Mesendoderm (in vitro differentiated cells): ENCODE results near the gene NMRAL1.

Experiments
- DNase-seq: peaks from one replicate; pipeline ENCODE4 v3.0.0; 2013
- H2AK5ac ChIP-seq: 2 replicates; pipeline ENCODE4 v1.6.1; 2013; ENCODE audit warnings: low read length, inconsistent platforms
- H2BK120ac ChIP-seq: 2 replicates; pipeline ENCODE4 v1.6.1; 2013; ENCODE audit warnings: low read depth, mild to moderate bottlenecking, low read length, moderate library complexity, mixed read lengths
- H2BK15ac ChIP-seq: replicated peaks from 2 replicates; pipeline ENCODE4 v1.6.1; 2013; ENCODE audit warnings: low read depth, mild to moderate bottlenecking, moderate library complexity
- H2BK5ac ChIP-seq: 2 replicates; pipeline ENCODE4 v1.6.1; 2013; ENCODE audit warnings: low read length, inconsistent platforms
- H3K18ac ChIP-seq: 2 replicates; pipeline ENCODE4 v1.6.1; 2013; ENCODE audit warnings: mild to moderate bottlenecking, low read length, mixed read lengths
- H3K23ac ChIP-seq: one replicate; pipeline ENCODE4 v1.6.1; 2013; ENCODE audit warnings: low read length
- H3K27ac ChIP-seq: 2 replicates; pipeline ENCODE4 v1.5.1; 2013; ENCODE audit warnings: low read depth, mild to moderate bottlenecking, inconsistent platforms, low read length, moderate library complexity
- H3K27me3 ChIP-seq: 2 replicates; pipeline ENCODE4 v1.6.1; 2013; ENCODE audit warnings: low read length, control low read depth, mild to moderate bottlenecking, inconsistent platforms; ENCODE audit not compliant: insufficient read depth, poor library complexity
- H3K36me3 ChIP-seq: 2 replicates; pipeline ENCODE4 v1.6.1; 2013; ENCODE audit warnings: low read length, inconsistent platforms; ENCODE audit not compliant: control insufficient read depth, insufficient read depth
- H3K4ac ChIP-seq: one replicate; pipeline ENCODE4 v1.6.1; 2013; ENCODE audit warnings: low read depth, mild to moderate bottlenecking, low read length, moderate library complexity
- H3K4me1 ChIP-seq: 2 replicates; pipeline ENCODE4 v1.6.1; 2013; ENCODE audit warnings: low read depth, low read length, inconsistent platforms; ENCODE audit not compliant: control insufficient read depth
- H3K4me2 ChIP-seq: 2 replicates; pipeline ENCODE4 v1.6.1; 2013; ENCODE audit warnings: low read length
- H3K4me3 ChIP-seq: 2 replicates; pipeline ENCODE4 v1.5.1; 2013; ENCODE audit warnings: mild to moderate bottlenecking, low read length
- H3K56ac ChIP-seq: one replicate; pipeline ENCODE4 v1.6.1; 2013; ENCODE audit warnings: low read length
- H3K79me1 ChIP-seq: 2 replicates; pipeline ENCODE4 v1.6.1; 2013; ENCODE audit warnings: low read length, inconsistent platforms
- H3K79me2 ChIP-seq: 2 replicates; pipeline ENCODE4 v1.6.1; 2013; ENCODE audit warnings: mild to moderate bottlenecking, low read length; ENCODE audit not compliant: control insufficient read depth, insufficient read depth
- H3K9ac ChIP-seq: 2 replicates; pipeline ENCODE4 v1.6.1; 2013; ENCODE audit warnings: low read length, inconsistent platforms
- H4K5ac ChIP-seq: one replicate; pipeline ENCODE4 v1.6.1; 2013; ENCODE audit warnings: low read length
- H4K8ac ChIP-seq: one replicate; pipeline ENCODE4 v1.6.1; 2013; ENCODE audit warnings: low read depth, mild to moderate bottlenecking, control low read depth, low read length, moderate library complexity
- WGBS: extraction: QIAGEN DNeasy Blood & Tissue Kit; methylation state at CpG from one replicate; pipeline ENCODE4 v1.1.7; 2013; ENCODE audit warnings: low lambda C conversion rate, missing lambda C conversion rate; ENCODE audit not compliant: insufficient coverage; ENCODE audit errors: extremely low coverage; 5-methylcytosine and 5-hydroxymethylcytosine counted together

NMRAL1 gene

GRCh38 chr16:4431023-4431422, 43.4 kb downstream of the NMRAL1 start:
- no peak for DNase-seq
- no peak overlapping the region for H3K4ac ChIP-seq
- no peak overlapping the region for H3K18ac ChIP-seq
- no peak overlapping the region for H3K56ac ChIP-seq
- H3K79me1 ChIP-seq, result peaks cover 15% of the 10 kb centered on the region
- H4K8ac ChIP-seq, result no peak overlapping the region
- H2AK5ac ChIP-seq, result no peak overlapping the region
- no peaks in the 10 kb centered on the region for H3K4me1 ChIP-seq
- H2BK120ac ChIP-seq, result no peak overlapping the region
- no peak overlapping the region for H2BK15ac ChIP-seq
- WGBS, result no CpG with 5 or more reads among the region's 9 CpGs
- H3K9ac ChIP-seq, result no peak overlapping the region
- H3K23ac ChIP-seq, result no peak overlapping the region
- no peak overlapping the region for H4K5ac ChIP-seq
- no peak overlapping the region for H3K27ac ChIP-seq
- H3K79me2 ChIP-seq, result peaks cover 22% of the 10 kb centered on the region
- H3K4me3 ChIP-seq, result no peak overlapping the region
- H3K4me2 ChIP-seq, result no peak overlapping the region
- H3K27me3 ChIP-seq, result no peaks in the 10 kb centered on the region
- peaks cover 2% of the 10 kb centered on the region for H3K36me3 ChIP-seq
- no peak overlapping the region for H2BK5ac ChIP-seq

DNA sequence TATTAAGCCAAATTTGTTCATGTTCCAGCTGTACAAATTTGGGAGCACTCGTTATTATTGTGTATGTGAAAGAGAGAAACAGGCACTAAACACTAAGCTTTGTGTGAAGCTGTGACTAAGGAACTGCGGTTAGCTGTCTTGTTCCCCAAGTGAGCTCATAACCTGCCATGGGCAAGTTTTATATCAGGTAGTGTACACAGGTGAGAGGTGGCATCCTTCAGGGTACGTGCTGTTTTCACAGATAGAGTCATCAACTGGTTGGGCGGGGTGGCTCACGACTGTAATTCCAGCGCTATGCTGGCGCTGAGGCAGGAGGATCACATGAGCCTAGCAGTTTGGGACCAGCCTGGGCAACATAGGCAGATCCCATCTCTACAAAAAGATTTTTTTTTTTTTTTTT, 45.9 kb downstream of the NMRAL1 start:
- no peak overlapping the region for H3K23ac ChIP-seq
- no peak overlapping the region for H2BK5ac ChIP-seq
- H3K27ac ChIP-seq, result no peak overlapping the region
- no peak overlapping the region for H3K56ac ChIP-seq
- H3K4me3 ChIP-seq, result no peak overlapping the region
- H4K5ac ChIP-seq, result no peak overlapping the region
- H2BK15ac ChIP-seq, result no peak overlapping the region
- no peak overlapping the region for H3K9ac ChIP-seq
- H3K18ac ChIP-seq, result no peak overlapping the region
- H3K27me3 ChIP-seq, result no peaks in the 10 kb centered on the region
- H3K79me2 ChIP-seq, result peaks cover 25% of the 10 kb centered on the region
- H2AK5ac ChIP-seq, result no peak overlapping the region
- no peak overlapping the region for H3K4me2 ChIP-seq
- H3K4ac ChIP-seq, result no peak overlapping the region
- no peak for DNase-seq
- H4K8ac ChIP-seq, result no peak overlapping the region
- peaks cover 17% of the 10 kb centered on the region for H3K79me1 ChIP-seq
- H3K36me3 ChIP-seq, result no peaks in the 10 kb centered on the region
- no peak overlapping the region for H2BK120ac ChIP-seq
- peaks cover 3% of the 10 kb centered on the region for H3K4me1 ChIP-seq
- WGBS, result no CpG with 5 or more reads among the region's 7 CpGs

- Histone ChIP-seq H3K4me1 (peaks cover 3% of the 10 kb centered on the region), H2BK5ac (no peak overlapping the region), H4K8ac (no peak overlapping the region), H4K5ac (no peak overlapping the region), H3K9ac (peak overlapping the region; percentile 85), H3K4ac (no peak overlapping the region), H3K36me3 (no peaks in the 10 kb centered on the region), H3K4me2 (peak overlapping the region; percentile 93), H3K27me3 (no peaks in the 10 kb centered on the region), H2BK15ac (no peak overlapping the region), H3K4me3 (peak overlapping the region; percentile 71), H3K18ac (no peak overlapping the region), H3K79me2 (peaks cover 25% of the 10 kb centered on the region), H3K23ac (no peak overlapping the region), H3K27ac (no peak overlapping the region), H2AK5ac (no peak overlapping the region), H3K56ac (peak overlapping the region; percentile 99), H2BK120ac (no peak overlapping the region), H3K79me1 (peaks cover 17% of the 10 kb centered on the region)
- DNase-seq, result no peak
- WGBS, result no CpG with 5 or more reads among the region's 12 CpGs
Observed at GRCh38 chr16:4426722-4427372, 47.6 kb downstream of the NMRAL1 start.

DNA sequence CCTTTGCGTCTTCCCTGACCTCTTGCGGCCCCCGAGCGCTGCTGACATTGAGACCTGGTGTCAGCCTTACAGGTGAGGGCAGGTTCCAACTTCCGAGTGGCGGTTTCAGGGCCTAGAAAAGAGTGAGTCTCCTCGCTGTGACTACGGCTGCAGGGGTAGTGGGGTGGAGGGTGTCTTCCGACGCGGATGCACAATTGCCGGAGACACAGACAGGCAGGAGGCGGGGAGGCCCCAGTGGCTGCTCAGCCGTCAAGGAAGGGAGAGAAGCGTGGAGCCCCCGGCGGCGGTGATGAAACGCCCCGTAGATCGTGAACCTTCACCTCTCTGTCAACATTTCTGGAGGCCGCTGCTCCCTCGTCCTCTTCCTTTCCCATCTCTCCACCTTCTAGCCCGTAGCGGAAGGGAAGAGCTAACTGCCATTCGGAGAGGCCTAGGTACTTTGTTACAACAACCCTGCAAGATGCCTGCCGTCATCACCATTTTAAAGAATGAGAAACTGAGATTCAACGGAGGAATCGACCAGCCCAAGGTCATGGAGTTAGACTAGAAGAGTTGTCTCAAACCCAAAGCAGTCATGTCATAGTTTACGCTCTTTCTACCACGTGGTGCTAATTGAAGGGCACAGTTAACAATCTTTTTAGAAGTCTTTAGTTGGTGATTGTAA, 48.3 kb downstream of the NMRAL1 start:
- Histone ChIP-seq H3K36me3 (no peaks in the 10 kb centered on the region), H3K79me1 (peaks cover 16% of the 10 kb centered on the region), H2AK5ac (no peak overlapping the region), H3K27me3 (no peaks in the 10 kb centered on the region), H3K9ac (peak overlapping the region; percentile 85), H2BK120ac (no peak overlapping the region), H3K4me1 (peaks cover 3% of the 10 kb centered on the region), H3K4me2 (peak overlapping the region; percentile 93), H4K8ac (no peak overlapping the region), H2BK5ac (no peak overlapping the region), H3K27ac (no peak overlapping the region), H3K23ac (no peak overlapping the region), H3K4ac (no peak overlapping the region), H2BK15ac (no peak overlapping the region), H3K79me2 (peaks cover 25% of the 10 kb centered on the region), H4K5ac (no peak overlapping the region), H3K4me3 (peak overlapping the region; percentile 71), H3K18ac (no peak overlapping the region), H3K56ac (peak overlapping the region; percentile 99)
- no peak for DNase-seq
- no CpG with 5 or more reads among the region's 31 CpGs for WGBS

- no CpG with 5 or more reads among the region's 68 CpGs for WGBS
- H3K4me1 ChIP-seq, result peaks cover 3% of the 10 kb centered on the region
- H3K18ac ChIP-seq, result peak within 1 kb of the TSS; percentile 64
Observed at GRCh38 chr16:4425378-4426020, 48.9 kb downstream of the NMRAL1 start, which contains the start of gene DNAJA3. Gene DNAJA3, plus strand, starts transcription at chr16:4425868. Its CDS starts 14 bp downstream, at chr16:4425882.

More at GRCh38 chr16:4425378-4426020, 48.9 kb downstream of the NMRAL1 start, which contains the start of gene DNAJA3:
- Histone ChIP-seq H3K79me1 (peaks cover 14% of the 10 kb centered on the region), H3K36me3 (no peaks in the 10 kb centered on the region), H3K4me2 (peak within 1 kb of the TSS; percentile 98), H2AK5ac (peak within 1 kb of the TSS; percentile 62), H3K4me3 (peak within 1 kb of the TSS; percentile 100), H3K79me2 (peaks cover 25% of the 10 kb centered on the region), H3K56ac (peak within 1 kb of the TSS; percentile 100), H2BK15ac (no peak within 1 kb of the TSS), H2BK5ac (peak within 1 kb of the TSS; percentile 100), H4K8ac (no peak within 1 kb of the TSS), H2BK120ac (no peak within 1 kb of the TSS), H3K9ac (peak within 1 kb of the TSS; percentile 100), H3K27me3 (no peaks in the 10 kb centered on the region), H3K23ac (peak within 1 kb of the TSS; percentile 100), H4K5ac (peak within 1 kb of the TSS; percentile 100), H3K4ac (peak within 1 kb of the TSS; percentile 58), H3K27ac (peak within 1 kb of the TSS; percentile 74)
- peak; percentile 97 for DNase-seq
